NCI-H748 (cell line): Measurements from ENCODE around the gene COL6A3.
"Not testable (repeated sequence)": the region's sequence is repeated elsewhere in the genome, so short reads cannot be mapped to it uniquely, and the experiment has no call there.

ENCODE experiments used
- DNase-seq: peaks from one replicate; lab custom pipeline; 2025; ENCODE audit not compliant: unreplicated experiment; lab: John Stamatoyannopoulos, UW

Gene COL6A3

GRCh38 chr2:237418300-237418699 lies 4.3 kb upstream of the COL6A3 start:
- no peak for DNase-seq

DNA sequence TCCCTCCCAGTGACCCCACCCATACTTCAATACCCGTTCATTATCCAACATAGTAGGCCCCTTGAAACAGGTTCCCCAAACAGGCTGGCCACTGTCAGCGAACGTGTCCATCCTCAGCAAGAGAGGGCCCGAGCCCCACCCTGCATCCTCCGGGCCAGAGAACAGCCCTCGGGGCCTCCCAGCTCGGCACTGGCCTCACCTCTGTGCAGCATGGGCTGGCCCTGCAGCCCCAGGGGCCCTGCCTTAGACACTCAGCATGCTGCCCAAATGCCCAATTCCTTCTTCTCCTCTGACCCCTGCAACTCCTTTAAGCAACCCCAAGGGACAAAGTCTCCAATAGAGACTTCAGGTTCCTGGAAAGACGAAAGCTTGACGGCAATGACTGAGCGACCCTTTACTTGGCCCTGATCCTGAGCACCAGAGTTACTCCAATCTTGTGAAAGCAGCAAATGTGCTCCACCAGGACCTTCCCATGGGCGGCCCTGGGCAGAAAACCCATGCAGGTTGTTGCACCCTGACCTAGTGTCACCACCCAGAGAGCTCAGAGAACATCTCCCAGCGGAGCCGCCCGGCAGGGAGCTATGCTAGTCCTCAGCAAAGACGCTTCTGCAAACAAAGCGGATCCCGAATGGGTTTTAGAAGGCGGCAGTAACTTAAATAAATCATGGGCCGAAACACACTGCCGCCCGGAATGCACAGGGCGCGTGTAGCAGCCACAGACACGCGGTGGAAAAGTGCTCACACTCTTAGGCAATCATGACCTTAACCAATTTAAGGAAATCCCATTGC lies 782 bp downstream of the COL6A3 start:
- no peak for DNase-seq

GRCh38 chr2:237412646-237412987 lies 1.3 kb downstream of the COL6A3 start:
- DNase-seq, result no peak

DNA sequence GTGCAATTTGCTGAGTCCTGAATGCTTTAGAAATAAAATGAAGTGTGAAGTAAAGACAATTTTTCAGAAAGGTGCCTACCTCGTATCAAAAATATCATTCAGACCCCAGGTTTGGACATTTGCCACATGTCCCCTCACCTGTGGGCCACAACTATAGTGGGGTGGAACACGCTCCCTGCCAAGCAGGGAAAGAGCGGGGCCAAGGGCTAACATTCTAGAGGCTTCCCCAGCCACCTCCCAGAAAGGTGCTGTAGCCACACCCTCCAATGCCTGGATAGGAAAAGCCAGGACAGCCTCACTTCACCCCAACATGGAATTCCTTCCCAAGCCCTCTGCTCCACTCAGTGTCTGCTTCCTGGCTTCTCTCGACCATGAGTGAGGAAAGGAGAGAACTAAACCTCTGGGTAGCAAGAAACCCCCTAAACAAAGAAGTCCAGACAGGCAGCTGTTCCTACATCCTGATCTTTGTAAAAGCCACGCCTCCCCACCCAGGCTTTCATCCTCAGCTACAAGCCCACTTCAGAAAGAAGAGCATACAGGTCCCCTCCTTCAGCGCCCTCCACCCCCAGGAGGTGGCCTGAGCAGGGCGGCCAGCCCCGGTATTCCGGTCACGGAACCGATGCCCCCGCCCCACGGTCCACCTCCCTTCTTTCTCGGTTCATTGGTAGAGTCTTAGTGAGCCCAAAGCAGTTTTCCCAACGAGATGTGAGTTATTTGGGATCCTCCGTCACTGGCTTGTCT lies 2.1 kb downstream of the COL6A3 start:
- no peak for DNase-seq

DNA sequence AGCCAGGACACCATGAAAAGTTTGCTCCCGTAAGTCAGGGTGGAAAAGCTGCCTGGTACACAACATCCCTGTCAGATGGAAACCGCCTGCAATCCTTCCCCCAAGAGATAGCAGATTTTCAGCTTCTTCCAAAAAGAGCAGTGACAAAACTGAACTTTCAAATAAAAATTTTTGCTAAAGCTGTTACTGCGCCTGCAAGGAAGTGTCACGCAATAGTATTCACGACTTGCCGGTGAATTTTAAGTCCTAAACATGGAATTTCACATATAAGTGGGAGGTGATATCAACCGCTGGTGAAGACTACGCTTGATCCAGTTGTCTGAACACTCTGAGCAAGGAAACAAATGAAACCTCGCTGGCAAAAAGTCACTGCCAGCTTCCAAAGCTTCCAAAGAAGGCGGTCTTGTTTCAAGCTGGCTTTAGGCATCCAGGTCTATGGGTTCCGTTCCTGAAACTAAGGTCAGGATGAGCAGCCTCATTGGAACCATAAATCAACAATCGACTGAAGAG lies 2.8 kb downstream of the COL6A3 start:
- DNase-seq, result no peak

GRCh38 chr2:237409263-237409662 lies 4.7 kb downstream of the COL6A3 start:
- DNase-seq, result not testable (repeated sequence)

DNA sequence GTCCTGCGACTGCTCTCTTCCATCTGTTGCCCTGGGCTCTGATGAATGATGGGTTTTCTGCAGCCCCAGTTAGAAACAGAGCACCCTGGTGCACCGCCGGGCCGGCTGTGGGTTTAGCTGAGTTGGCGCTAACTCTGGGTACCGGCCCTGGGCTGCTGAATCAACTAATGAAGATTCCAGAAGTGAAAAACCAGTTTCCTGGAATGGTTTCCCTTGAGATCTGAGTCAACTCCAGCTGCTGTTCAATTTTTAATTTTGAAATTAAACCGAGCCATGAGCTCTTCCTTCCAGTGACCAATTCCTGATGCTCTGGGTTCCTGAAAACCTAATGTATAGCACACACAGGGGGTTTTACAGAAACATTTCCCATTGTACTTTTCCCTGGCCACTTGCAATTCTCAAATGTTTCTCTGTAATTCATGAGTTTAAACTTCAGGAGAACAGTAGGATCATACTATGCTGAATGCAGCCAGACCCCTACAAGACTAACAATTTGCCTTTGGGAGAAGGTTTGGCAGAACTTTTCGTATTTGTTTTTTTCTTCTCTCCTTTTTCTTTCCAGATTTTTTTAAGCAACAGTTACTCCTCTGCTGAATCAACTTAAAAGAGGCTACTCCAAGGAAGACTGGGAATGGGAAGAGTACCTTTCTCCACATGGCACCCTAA lies 5.5 kb downstream of the COL6A3 start:
- DNase-seq, result no peak

- no peak for DNase-seq
These were observed 6.3 kb downstream of the COL6A3 start for GRCh38 chr2:237407700-237408099.

GRCh38 chr2:237406371-237406895 lies 7.5 kb downstream of the COL6A3 start:
- DNase-seq, result no peak

DNA sequence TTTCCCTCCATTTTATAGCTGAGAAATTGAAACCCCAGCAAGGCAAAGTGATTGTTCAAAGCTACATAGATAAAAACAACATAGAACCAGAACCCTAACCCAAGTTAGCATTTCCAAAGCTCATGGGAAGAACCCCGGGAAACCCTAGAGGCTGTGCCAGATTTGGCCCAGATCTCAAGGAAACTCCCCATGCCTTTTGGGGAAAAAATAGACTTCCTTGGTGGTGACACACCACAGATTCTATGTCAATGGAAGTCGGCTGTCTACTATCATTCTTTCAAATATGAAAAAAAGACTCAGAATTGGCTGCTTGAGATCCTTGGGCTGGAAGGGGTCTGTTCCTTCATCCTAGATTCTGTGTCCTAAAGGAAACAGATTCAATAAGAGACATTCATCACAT lies 8.4 kb downstream of the COL6A3 start:
- no peak for DNase-seq

DNA sequence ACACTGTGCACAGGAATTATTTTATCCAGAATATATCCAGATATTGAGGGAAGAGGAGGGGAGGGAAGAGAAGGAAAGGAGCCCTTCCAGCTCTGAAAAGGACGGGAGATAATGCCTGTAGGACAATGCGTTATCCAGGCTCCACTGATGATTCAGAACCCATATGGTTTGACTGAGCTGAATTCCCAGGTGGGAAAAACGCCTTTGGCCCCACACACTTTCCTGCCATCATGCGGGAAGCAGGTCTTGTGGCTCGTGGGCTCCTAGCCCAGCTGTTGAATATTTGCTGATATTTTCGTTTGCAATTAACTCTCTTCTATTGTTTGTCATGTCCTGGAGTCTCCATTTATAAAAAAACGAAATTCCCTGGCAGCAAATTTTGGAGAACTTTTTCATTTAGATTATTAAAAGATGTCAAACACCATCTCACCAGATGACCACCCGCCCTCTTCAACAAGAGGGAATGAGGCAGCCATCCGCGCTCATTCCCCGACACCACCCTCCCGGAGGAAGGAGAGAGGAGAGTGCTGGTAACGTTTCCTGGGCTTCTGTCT lies 8.9 kb downstream of the COL6A3 start:
- no peak for DNase-seq

DNA sequence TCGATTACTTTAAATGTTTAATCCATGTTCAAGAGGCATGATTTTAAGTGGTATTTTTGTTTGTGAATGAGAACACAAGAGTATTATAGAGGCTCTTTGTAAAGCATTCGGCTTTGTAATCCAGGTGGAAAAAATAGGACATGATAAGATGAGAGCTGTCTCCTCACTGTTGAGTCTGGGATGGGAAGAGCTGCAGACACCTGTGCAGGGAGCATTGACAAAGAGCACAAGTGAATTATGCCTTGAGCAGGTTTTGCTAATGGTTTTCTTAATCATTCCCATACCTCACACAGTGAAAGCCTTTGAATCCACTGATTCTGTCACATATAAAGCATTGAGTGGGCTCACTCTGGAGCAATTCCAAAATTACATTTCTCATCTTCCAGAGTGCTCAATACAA lies 9.6 kb downstream of the COL6A3 start:
- DNase-seq, result no peak

DNA sequence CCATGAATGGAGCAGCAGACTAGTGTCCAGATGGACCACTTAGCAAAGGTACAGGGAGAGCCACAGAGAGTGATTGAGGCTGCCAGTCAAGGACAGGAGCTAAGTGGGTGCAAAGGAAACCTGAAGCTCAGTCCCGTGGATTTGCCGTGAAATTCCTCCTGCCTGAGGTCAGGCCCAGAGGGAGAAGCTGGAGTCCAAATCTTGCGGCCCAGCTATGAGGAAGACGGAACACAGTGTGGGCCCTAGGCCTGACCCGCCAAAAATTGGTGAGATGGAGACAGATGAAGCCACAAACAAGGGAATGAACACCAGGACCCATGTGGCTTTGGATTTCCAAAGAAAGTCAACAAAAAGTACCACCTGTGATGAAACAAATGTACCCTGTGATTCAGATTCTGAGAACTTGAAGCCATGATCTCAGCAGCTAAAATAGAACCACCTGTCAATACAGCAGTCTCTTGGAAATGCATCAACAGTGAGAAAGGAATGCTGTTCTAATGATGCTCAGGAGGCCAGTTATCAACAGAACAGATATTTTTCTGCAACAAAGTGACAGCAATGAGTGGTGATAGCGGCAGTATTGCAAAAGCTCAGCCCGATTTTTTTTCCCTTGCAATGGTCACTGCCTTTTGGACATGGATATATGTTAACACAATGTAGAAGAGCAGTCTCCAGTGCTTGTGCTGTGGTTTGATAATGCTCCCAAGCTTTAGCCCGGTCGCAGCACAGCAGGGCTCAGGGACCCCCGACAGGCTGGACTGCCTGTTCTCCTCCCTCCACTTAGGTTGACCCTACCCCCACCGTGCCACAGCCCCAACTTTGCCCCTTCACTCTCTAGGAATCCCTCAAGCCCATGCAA lies 10.7 kb downstream of the COL6A3 start:
- no peak for DNase-seq

DNA sequence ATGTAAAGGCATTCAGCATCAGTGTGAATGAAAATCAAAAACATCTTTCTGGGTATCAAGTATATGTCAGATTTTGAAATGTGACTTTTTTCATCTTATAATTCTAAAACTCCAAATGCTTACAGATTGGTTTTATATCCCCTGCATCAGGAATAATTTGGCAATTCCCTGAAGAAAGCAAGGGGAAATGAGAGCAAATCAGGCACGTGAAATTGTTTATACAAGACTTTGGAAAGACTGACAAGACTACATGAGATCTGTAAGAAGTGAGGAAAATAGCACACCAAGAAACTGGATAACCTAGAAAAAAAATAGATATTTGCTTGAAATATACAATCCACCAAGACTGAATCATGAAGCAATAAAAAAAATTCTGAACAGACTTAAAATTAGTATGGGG lies 13.8 kb downstream of the COL6A3 start:
- DNase-seq, result no peak

DNA sequence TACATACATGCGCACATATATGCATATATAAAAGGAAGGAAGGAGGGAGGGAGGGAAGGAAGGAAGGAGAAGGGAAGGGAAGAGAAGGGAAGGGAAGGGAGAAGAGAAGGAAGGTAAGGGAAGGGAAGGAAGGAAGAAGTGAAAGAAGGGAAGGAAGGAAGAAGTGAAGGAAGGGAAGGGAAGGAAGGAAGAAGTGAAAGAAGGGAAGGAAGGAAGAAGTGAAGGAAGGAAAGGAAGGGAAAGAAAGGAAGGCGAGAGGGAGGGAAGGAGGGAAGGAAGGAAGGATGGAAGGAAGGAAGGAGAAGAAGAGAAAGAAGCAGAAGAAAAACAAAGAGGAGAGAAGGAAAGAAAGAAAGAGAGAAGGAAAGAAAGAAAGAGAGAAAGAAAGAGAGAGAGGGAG lies 16.9 kb downstream of the COL6A3 start:
- no peak for DNase-seq

GRCh38 chr2:237393523-237393922 lies 20.4 kb downstream of the COL6A3 start:
- no peak for DNase-seq

GRCh38 chr2:237392186-237392585 lies 21.8 kb downstream of the COL6A3 start:
- DNase-seq, result no peak

- no peak for DNase-seq
These were observed 22.8 kb downstream of the COL6A3 start for GRCh38 chr2:237391140-237391539.

GRCh38 chr2:237390235-237390634 lies 23.7 kb downstream of the COL6A3 start:
- no peak for DNase-seq

- DNase-seq, result no peak
These were observed 24.1 kb downstream of the COL6A3 start for GRCh38 chr2:237389831-237390230.
